ENCODE measurements around the gene ADAM10.

GRCh38 chr15:58602823-58603222, 146.7 kb downstream of the ADAM10 start:
- no peak for TF ChIP-seq CTCF (IDR thresholded peaks at IDR 0.05)
- no peak for TF ChIP-seq ZFX (IDR thresholded peaks at IDR 0.05; ENCODE audit: borderline replicate concordance)
